SK-N-SH treated with all-trans-retinoic acid at 6 μM for 48 hours (cell line): ENCODE data around the gene ANTXR2.

Experiments
- ATAC-seq: fragments of 200-7000 bp; cut with Tn5 transposase; 3 replicates; pipeline ENCODE4 v1.9.1; 2020; ENCODE audit warnings: mild to moderate bottlenecking, moderate library complexity
- BACH2 ChIP-seq: fragments of 250-450 bp; sonication (Bioruptor Pico); IDR thresholded peaks from 2 replicates; pipeline ENCODE4 v1.9.0; 2021; ENCODE audit warnings: mild to moderate bottlenecking, borderline replicate concordance
- CSDC2 ChIP-seq: fragments of 250-450 bp; sonication (Bioruptor Pico); IDR thresholded peaks from 2 replicates; pipeline ENCODE4 v1.5.0; 2020; ENCODE audit warnings: mild to moderate bottlenecking, moderate library complexity
- CSRNP3 ChIP-seq: fragments of 250-450 bp; sonication (Bioruptor Pico); IDR thresholded peaks from 2 replicates; pipeline ENCODE4 v1.5.1; 2021; ENCODE audit warnings: mild to moderate bottlenecking, moderate library complexity
- GLIS3 ChIP-seq: fragments of 250-450 bp; sonication (Bioruptor Pico); IDR thresholded peaks from 2 replicates; pipeline ENCODE4 v1.5.0; 2020; ENCODE audit warnings: mild to moderate bottlenecking, moderate library complexity
- OSR1 ChIP-seq: fragments of 250-450 bp; sonication (Bioruptor Pico); IDR thresholded peaks from 2 replicates; pipeline ENCODE4 v1.8.0; 2022; ENCODE audit warnings: moderate library complexity, mild to moderate bottlenecking, inconsistent platforms
- PATZ1 ChIP-seq: fragments of 250-450 bp; sonication (Bioruptor Pico); IDR thresholded peaks from 2 replicates; pipeline ENCODE4 v1.8.0; 2020; ENCODE audit warnings: mild to moderate bottlenecking, moderate library complexity, borderline replicate concordance
- POU6F1 ChIP-seq: fragments of 250-450 bp; sonication (Bioruptor Pico); IDR thresholded peaks from 2 replicates; pipeline ENCODE4 v1.8.0; 2021; ENCODE audit warnings: low read depth, mild to moderate bottlenecking, moderate library complexity, borderline replicate concordance
- PPARA ChIP-seq: fragments of 250-450 bp; sonication (Bioruptor Pico); IDR thresholded peaks from 2 replicates; pipeline ENCODE4 v1.5.0; 2020; ENCODE audit warnings: mild to moderate bottlenecking, borderline replicate concordance
- RARB ChIP-seq: fragments of 250-450 bp; sonication (Bioruptor Pico); IDR thresholded peaks from 2 replicates; pipeline ENCODE4 v1.8.0; 2021; ENCODE audit warnings: mild to moderate bottlenecking, moderate library complexity
- TCF4 ChIP-seq: fragments of 250-450 bp; sonication (Bioruptor Pico); IDR thresholded peaks from 2 replicates; pipeline ENCODE4 v1.8.0; 2021; ENCODE audit warnings: mild to moderate bottlenecking, moderate library complexity, borderline replicate concordance
- TOX ChIP-seq: fragments of 250-450 bp; sonication (Bioruptor Pico); IDR thresholded peaks from 2 replicates; pipeline ENCODE4 v1.8.0; 2021; ENCODE audit warnings: mild to moderate bottlenecking, moderate library complexity, borderline replicate concordance
- TSHZ2 ChIP-seq: fragments of 250-450 bp; sonication (Bioruptor Pico); IDR thresholded peaks from 2 replicates; pipeline ENCODE4 v1.5.0; 2020; ENCODE audit warnings: mild to moderate bottlenecking, moderate library complexity
- ZC3H10 ChIP-seq: fragments of 250-450 bp; sonication (Bioruptor Pico); IDR thresholded peaks from 2 replicates; pipeline ENCODE4 v1.5.1; 2021; ENCODE audit warnings: mild to moderate bottlenecking, moderate library complexity
- ZFP30 ChIP-seq: fragments of 450-650 bp; formaldehyde crosslinking; IDR thresholded peaks from 2 replicates; pipeline ENCODE4 v1.5.0; 2022; ENCODE audit warnings: mild to moderate bottlenecking, moderate library complexity
- ZNF565 ChIP-seq: fragments of 450-650 bp; formaldehyde crosslinking; conservative IDR thresholded peaks from 2 replicates; pipeline ENCODE4 v1.5.0; 2020; ENCODE audit warnings: low read depth, mild to moderate bottlenecking, moderate library complexity
- ZNF70 ChIP-seq: fragments of 450-650 bp; formaldehyde crosslinking; IDR thresholded peaks from 2 replicates; pipeline ENCODE4 v1.5.0; 2020; ENCODE audit warnings: mild to moderate bottlenecking, moderate library complexity

Gene ANTXR2

GRCh38 chr4:80085081-80085480 lies 12.1 kb upstream of the ANTXR2 start:
- no peak for TF ChIP-seq ZNF565
- no peak for TF ChIP-seq ZNF70 (CRISPR knock-in tag)

GRCh38 chr4:80082693-80083092 lies 9.7 kb upstream of the ANTXR2 start:
- no peak for TF ChIP-seq ZNF70 (CRISPR knock-in tag)
- no peak for TF ChIP-seq CSDC2 (CRISPR knock-in tag)
- no peak for TF ChIP-seq PATZ1 (CRISPR knock-in tag)
- TF ChIP-seq ZC3H10 (CRISPR knock-in tag) = no peak
- TF ChIP-seq OSR1 (CRISPR knock-in tag) = no peak
- TF ChIP-seq BACH2 (CRISPR knock-in tag) = no peak
- no peak for TF ChIP-seq ZFP30
- TF ChIP-seq TSHZ2 = no peak
- no peak for TF ChIP-seq ZNF565
- TF ChIP-seq PPARA (CRISPR knock-in tag) = no peak
- no peak for TF ChIP-seq CSRNP3 (CRISPR knock-in tag)
- no peak for ATAC-seq

More at GRCh38 chr4:80085081-80085480, 12.1 kb upstream of the ANTXR2 start:
- no peak for ATAC-seq

- no peak for TF ChIP-seq RARB (CRISPR knock-in tag)
- no peak for ATAC-seq
These were observed 8.5 kb upstream of the ANTXR2 start for GRCh38 chr4:80081566-80081965.

GRCh38 chr4:80079255-80079923 lies 6.4 kb upstream of the ANTXR2 start:
- TF ChIP-seq GLIS3 = no peak
- TF ChIP-seq TOX = no peak
- no peak for TF ChIP-seq OSR1 (CRISPR knock-in tag)
- no peak for TF ChIP-seq POU6F1 (CRISPR knock-in tag)
- no peak for ATAC-seq

GRCh38 chr4:80078346-80079092 lies 5.5 kb upstream of the ANTXR2 start:
- ATAC-seq = no peak
- TF ChIP-seq ZC3H10 (CRISPR knock-in tag) = no peak
- no peak for TF ChIP-seq TCF4 (CRISPR knock-in tag)
- TF ChIP-seq POU6F1 (CRISPR knock-in tag) = no peak
